Measurements from ENCODE around the gene CUL4A. TPM values are rescaled to one million over a fixed set of nuclear protein-coding genes. Genes with fewer than 3 reads are reported as not detected.

CUL4A gene
- total RNA-seq, 1 donor from 2014 or later = 104 TPM

DNA sequence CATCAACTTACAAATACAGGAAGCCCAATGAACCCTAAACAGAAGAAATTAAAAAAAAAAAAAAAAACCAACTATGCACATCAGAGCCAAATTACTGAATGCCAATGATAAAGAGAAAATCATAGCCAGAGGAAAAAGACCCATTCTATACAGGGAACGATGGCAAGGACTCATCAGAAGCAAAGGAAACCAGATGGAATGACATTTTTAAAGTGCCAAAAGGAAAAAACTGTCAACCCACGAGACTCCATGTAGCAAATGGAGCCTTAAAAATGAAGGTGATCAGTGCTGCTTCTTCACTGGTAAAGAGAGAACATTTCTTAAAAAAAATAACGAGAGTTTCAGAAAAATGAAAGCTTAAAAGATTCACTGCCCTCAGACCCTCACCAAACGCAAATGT lies 19.2 kb upstream of the CUL4A start:
- H3K27me3 ChIP-seq (ENCODE audit: control insufficient read depth, insufficient read depth, low read length) = no peaks in the 10 kb centered on the region
- no peak for DNase-seq (ENCODE audit: low read depth)
- TF ChIP-seq, protein P1, sequence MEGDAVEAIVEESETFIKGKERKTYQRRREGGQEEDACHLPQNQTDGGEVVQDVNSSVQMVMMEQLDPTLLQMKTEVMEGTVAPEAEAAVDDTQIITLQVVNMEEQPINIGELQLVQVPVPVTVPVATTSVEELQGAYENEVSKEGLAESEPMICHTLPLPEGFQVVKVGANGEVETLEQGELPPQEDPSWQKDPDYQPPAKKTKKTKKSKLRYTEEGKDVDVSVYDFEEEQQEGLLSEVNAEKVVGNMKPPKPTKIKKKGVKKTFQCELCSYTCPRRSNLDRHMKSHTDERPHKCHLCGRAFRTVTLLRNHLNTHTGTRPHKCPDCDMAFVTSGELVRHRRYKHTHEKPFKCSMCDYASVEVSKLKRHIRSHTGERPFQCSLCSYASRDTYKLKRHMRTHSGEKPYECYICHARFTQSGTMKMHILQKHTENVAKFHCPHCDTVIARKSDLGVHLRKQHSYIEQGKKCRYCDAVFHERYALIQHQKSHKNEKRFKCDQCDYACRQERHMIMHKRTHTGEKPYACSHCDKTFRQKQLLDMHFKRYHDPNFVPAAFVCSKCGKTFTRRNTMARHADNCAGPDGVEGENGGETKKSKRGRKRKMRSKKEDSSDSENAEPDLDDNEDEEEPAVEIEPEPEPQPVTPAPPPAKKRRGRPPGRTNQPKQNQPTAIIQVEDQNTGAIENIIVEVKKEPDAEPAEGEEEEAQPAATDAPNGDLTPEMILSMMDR (IDR thresholded peaks at IDR 0.05; ENCODE audit: insufficient read depth, low read length, severe bottlenecking) = no peak
- H3K4me3 ChIP-seq (ENCODE audit: low read depth, low read length) = no peak overlapping the region
- FAIRE-seq = no peak
- H3K36me3 ChIP-seq (ENCODE audit: control insufficient read depth, insufficient read depth, low read length) = peaks cover 12% of the 10 kb centered on the region

DNA sequence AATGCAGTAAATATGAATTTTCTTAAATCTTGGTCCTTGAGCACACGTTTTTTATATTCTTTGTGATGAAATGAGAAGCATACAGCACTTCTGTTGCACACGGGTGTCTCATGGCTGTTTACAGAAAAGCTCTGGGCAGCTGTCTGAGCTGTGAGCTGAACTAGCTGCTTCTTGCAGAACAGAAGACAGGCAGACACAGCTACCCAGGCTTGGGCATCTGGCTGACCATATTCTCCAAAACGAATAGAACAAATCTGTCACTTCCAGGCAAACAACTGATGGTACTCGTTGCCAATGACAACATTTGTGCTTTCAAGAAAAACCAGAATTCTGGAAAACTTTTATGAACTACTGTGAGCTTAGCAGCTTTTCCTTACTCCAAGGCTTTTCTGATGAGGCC lies 17.1 kb upstream of the CUL4A start:
- Histone ChIP-seq H3K27me3 (ENCODE audit: control insufficient read depth, insufficient read depth, low read length) (no peaks in the 10 kb centered on the region), H3K4me3 (ENCODE audit: low read depth, low read length) (no peak overlapping the region), H3K36me3 (ENCODE audit: control insufficient read depth, insufficient read depth, low read length) (peaks cover 15% of the 10 kb centered on the region)
- FAIRE-seq (no peak), DNase-seq (ENCODE audit: low read depth) (no peak)
- TF ChIP-seq, protein P1 (IDR thresholded peaks at IDR 0.05; ENCODE audit: insufficient read depth, low read length, severe bottlenecking) = no peak

DNA sequence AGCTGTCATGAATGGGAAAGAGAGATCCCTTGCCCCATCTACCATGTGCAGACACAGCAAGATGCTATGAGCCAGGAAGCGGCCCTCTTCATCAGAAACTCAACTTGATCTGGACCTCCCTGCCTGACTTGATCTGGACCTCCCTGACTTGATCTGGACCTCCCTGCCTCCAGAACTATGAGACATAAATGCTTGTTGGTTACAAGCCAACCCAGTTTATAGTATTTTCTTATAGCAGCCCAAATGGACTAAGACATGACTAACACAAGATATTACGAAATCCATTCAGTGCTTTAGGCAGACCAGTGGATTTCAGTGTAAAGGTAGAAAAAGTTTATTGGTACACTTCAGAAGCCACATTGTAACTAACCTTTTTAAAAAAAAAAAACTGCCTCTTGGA lies 16.5 kb upstream of the CUL4A start:
- H3K4me3 ChIP-seq (ENCODE audit: low read depth, low read length) = no peak overlapping the region
- peaks cover 17% of the 10 kb centered on the region for H3K36me3 ChIP-seq (ENCODE audit: control insufficient read depth, insufficient read depth, low read length)
- H3K27me3 ChIP-seq (ENCODE audit: control insufficient read depth, insufficient read depth, low read length) = no peaks in the 10 kb centered on the region
- TF ChIP-seq, protein P1 (IDR thresholded peaks at IDR 0.05; ENCODE audit: insufficient read depth, low read length, severe bottlenecking) = no peak
- DNase-seq (ENCODE audit: low read depth) = peak; percentile 80
- no peak for FAIRE-seq

DNA sequence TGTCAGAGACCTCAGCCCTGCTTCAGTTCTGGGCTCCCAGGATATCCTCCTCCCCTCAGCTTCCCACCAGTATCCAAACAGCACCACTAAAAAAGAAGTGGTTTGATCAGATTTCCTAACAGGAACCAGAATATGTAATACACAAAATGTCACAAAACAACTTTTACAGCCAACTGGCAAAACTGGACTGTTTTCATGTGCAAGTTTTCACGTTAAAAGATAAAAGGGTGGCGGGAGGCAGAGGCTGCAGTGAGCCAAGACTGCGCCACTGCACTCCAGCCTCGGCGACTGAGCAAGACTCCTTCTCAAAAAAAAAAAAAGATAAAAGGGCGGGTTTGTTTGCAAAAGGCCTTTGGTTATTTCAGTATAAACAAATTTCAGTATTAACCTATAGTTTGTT lies 14.1 kb upstream of the CUL4A start:
- TF ChIP-seq, protein P1 (IDR thresholded peaks at IDR 0.05; ENCODE audit: insufficient read depth, low read length, severe bottlenecking) = no peak
- H3K4me3 ChIP-seq (ENCODE audit: low read depth, low read length) = no peak overlapping the region
- DNase-seq (ENCODE audit: low read depth) (no peak), FAIRE-seq (no peak)
- no peaks in the 10 kb centered on the region for H3K27me3 ChIP-seq (ENCODE audit: control insufficient read depth, insufficient read depth, low read length)
- peaks cover 12% of the 10 kb centered on the region for H3K36me3 ChIP-seq (ENCODE audit: control insufficient read depth, insufficient read depth, low read length)

DNA sequence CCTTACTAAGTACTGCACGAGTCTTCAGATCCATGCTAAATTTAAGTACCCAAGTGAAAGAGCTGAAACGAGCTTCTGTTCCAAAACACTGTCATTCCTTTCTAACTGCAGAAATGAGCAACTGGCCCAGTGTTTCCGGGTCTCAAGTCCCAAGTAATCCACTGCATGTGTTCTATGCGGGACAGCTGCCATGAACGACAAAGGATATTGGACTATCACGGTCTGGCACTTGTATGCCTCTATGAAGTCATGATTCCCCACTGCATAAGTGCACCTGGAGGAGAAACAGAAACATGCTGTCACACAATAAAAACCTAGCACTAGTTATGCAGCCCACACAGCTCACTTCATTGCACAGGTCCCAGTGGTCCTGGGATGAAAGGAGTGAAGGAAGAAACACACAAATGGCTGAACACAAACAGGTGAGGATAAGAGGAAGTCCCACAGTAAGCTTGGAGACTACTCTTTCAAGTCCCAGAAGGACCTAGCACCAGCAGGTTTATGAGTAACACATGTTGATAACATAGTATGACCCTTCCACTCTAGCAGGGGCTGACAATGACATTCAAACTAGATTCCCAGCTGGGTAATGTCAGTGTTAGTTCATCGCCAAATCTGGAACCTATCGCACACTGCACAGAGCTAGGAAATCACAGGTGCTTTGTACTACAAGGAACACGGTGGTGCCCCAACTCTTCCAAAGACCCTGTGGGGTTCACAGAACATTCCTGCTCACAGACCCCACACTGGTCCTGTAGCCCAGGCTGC lies 12.3 kb upstream of the CUL4A start:
- TF ChIP-seq, protein P1 (IDR thresholded peaks at IDR 0.05; ENCODE audit: insufficient read depth, low read length, severe bottlenecking) = no peak
- FAIRE-seq (peak; percentile 83), DNase-seq (ENCODE audit: low read depth) (no peak)
- H3K27me3 ChIP-seq (ENCODE audit: control insufficient read depth, insufficient read depth, low read length) = no peaks in the 10 kb centered on the region
- peaks cover 10% of the 10 kb centered on the region for H3K36me3 ChIP-seq (ENCODE audit: control insufficient read depth, insufficient read depth, low read length)
- H3K4me3 ChIP-seq (ENCODE audit: low read depth, low read length) = no peak overlapping the region

DNA sequence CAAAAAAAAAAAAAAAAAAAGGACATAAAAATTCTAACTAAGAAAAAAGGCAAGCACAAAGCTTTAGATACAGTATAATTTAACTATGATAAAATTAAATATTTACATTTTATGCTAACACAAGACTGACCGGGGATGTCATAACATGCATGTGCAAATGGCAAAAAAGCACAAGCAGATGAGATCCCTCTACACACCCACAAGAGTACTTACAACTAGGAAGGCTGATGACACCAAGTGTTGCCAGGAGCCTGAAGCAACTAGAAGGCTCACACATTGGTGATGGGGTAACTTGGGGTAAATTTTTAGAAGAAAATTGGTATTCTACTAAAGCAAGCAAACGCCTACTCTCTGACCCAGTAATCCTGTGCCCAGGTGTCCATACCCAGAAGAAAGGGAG lies 7.6 kb upstream of the CUL4A start:
- DNase-seq (ENCODE audit: low read depth) (no peak), FAIRE-seq (no peak)
- TF ChIP-seq, protein P1 (IDR thresholded peaks at IDR 0.05; ENCODE audit: insufficient read depth, low read length, severe bottlenecking) = no peak
- Histone ChIP-seq H3K36me3 (ENCODE audit: control insufficient read depth, insufficient read depth, low read length) (peaks cover 11% of the 10 kb centered on the region), H3K4me3 (ENCODE audit: low read depth, low read length) (no peak overlapping the region), H3K27me3 (ENCODE audit: control insufficient read depth, insufficient read depth, low read length) (no peaks in the 10 kb centered on the region)

Measured in bronchial epithelial cell (primary cell).